ENCODE results near the gene UBL4B.

UBL4B gene

DNA sequence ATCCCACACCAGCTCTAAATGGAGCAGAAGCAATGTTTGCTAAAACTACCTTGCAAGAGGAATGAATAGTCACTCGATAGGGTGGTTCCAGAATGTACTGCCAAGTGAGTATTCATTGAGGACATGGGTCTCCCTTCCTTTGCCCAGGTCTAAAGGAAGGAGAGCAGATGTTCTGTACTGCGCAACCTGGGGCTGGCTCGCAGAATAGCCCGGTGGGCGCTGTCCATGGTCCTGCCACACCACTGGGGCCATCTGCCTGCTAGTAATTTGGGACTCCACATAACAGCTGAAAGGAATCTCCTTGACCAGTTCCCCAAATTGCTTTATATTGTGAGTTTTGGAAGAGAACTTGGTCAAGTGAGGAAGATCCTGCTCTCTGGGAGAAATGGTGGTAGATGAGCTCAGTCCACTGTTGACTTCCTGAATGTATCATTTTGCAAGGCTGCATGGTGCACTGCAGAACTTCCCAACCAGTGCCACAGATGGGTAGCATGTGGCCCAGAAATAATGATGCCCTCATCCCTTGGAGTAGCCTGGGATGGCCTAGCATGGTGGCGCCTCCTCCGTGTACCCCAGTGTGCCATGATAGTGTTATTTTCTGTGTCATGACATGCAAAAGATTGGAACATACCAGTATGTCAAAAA lies 43.8 kb downstream of the UBL4B start:
- H3K4me3 ChIP-seq (ENCODE audit: low read length): no peak overlapping the region
- peaks cover 17% of the 10 kb centered on the region for H3K27me3 ChIP-seq (ENCODE audit: insufficient read depth, low read length, poor library complexity)
- no peaks in the 10 kb centered on the region for H3K79me1 ChIP-seq (ENCODE audit: low read length)
- no peak overlapping the region for H3K4ac ChIP-seq (ENCODE audit: low read depth, low read length)
- H4K5ac ChIP-seq (ENCODE audit: low read length): no peak overlapping the region
- H3K56ac ChIP-seq (ENCODE audit: low read length): no peak overlapping the region
- H3K23ac ChIP-seq (ENCODE audit: low read length): no peak overlapping the region
- H3K18ac ChIP-seq (ENCODE audit: low read length): no peak overlapping the region
- no peak overlapping the region for H2BK15ac ChIP-seq (replicated peaks; ENCODE audit: low read depth)
- H3K9ac ChIP-seq (ENCODE audit: low read length): no peak overlapping the region
- no peak overlapping the region for H3K27ac ChIP-seq (ENCODE audit: low read depth, low read length)
- no peak overlapping the region for H2BK120ac ChIP-seq (ENCODE audit: low read depth, low read length)
- no peaks in the 10 kb centered on the region for H3K36me3 ChIP-seq (ENCODE audit: control insufficient read depth, insufficient read depth, low read length)
- no peak overlapping the region for H2AK5ac ChIP-seq (ENCODE audit: low read length)
- H3K4me1 ChIP-seq (ENCODE audit: control insufficient read depth, low read depth, low read length): no peaks in the 10 kb centered on the region
- no peak overlapping the region for H3K4me2 ChIP-seq (ENCODE audit: low read length)
- no CpG with 5 or more reads among the region's 7 CpGs for WGBS (ENCODE audit: extremely low coverage, insufficient coverage, low lambda C conversion rate)
- H2BK5ac ChIP-seq (ENCODE audit: low read length): no peak overlapping the region
- H3K79me2 ChIP-seq (ENCODE audit: control insufficient read depth, insufficient read depth, low read length): no peaks in the 10 kb centered on the region
- DNase-seq: peak; percentile 71
- no peak overlapping the region for H4K8ac ChIP-seq (ENCODE audit: low read depth, low read length)

- Histone ChIP-seq H3K79me2 (ENCODE audit: control insufficient read depth, insufficient read depth, low read length) (no peaks in the 10 kb centered on the region), H3K4me3 (ENCODE audit: low read length) (no peak overlapping the region), H4K5ac (ENCODE audit: low read length) (no peak overlapping the region), H3K4me1 (ENCODE audit: control insufficient read depth, low read depth, low read length) (no peaks in the 10 kb centered on the region), H3K4ac (ENCODE audit: low read depth, low read length) (no peak overlapping the region), H2BK5ac (ENCODE audit: low read length) (no peak overlapping the region), H4K8ac (ENCODE audit: low read depth, low read length) (no peak overlapping the region), H2BK15ac (replicated peaks; ENCODE audit: low read depth) (no peak overlapping the region), H3K79me1 (ENCODE audit: low read length) (no peaks in the 10 kb centered on the region), H3K9ac (ENCODE audit: low read length) (no peak overlapping the region), H3K23ac (ENCODE audit: low read length) (no peak overlapping the region), H3K36me3 (ENCODE audit: control insufficient read depth, insufficient read depth, low read length) (no peaks in the 10 kb centered on the region), H2AK5ac (ENCODE audit: low read length) (no peak overlapping the region), H3K4me2 (ENCODE audit: low read length) (no peak overlapping the region), H3K27ac (ENCODE audit: low read depth, low read length) (no peak overlapping the region), H2BK120ac (ENCODE audit: low read depth, low read length) (no peak overlapping the region), H3K56ac (ENCODE audit: low read length) (no peak overlapping the region), H3K27me3 (ENCODE audit: insufficient read depth, low read length, poor library complexity) (no peaks in the 10 kb centered on the region), H3K18ac (ENCODE audit: low read length) (no peak overlapping the region)
- no CpG with 5 or more reads among the region's 5 CpGs for WGBS (ENCODE audit: extremely low coverage, insufficient coverage, low lambda C conversion rate)
- DNase-seq: no peak
Observed at GRCh38 chr1:110158261-110158660, 46.0 kb downstream of the UBL4B start.

- no CpG with 5 or more reads among the region's 2 CpGs for WGBS (ENCODE audit: extremely low coverage, insufficient coverage, low lambda C conversion rate)
- DNase-seq: no peak
- no peak overlapping the region for H2BK120ac ChIP-seq (ENCODE audit: low read depth, low read length)
- no peak overlapping the region for H3K23ac ChIP-seq (ENCODE audit: low read length)
- H3K27me3 ChIP-seq (ENCODE audit: insufficient read depth, low read length, poor library complexity): no peaks in the 10 kb centered on the region
- no peaks in the 10 kb centered on the region for H3K4me1 ChIP-seq (ENCODE audit: control insufficient read depth, low read depth, low read length)
- H3K4me2 ChIP-seq (ENCODE audit: low read length): no peak overlapping the region
- no peak overlapping the region for H3K4me3 ChIP-seq (ENCODE audit: low read length)
- H4K5ac ChIP-seq (ENCODE audit: low read length): no peak overlapping the region
- H2AK5ac ChIP-seq (ENCODE audit: low read length): no peak overlapping the region
- H4K8ac ChIP-seq (ENCODE audit: low read depth, low read length): no peak overlapping the region
- H3K36me3 ChIP-seq (ENCODE audit: control insufficient read depth, insufficient read depth, low read length): no peaks in the 10 kb centered on the region
- no peak overlapping the region for H2BK15ac ChIP-seq (replicated peaks; ENCODE audit: low read depth)
- H3K56ac ChIP-seq (ENCODE audit: low read length): no peak overlapping the region
- no peak overlapping the region for H3K18ac ChIP-seq (ENCODE audit: low read length)
- H3K79me1 ChIP-seq (ENCODE audit: low read length): no peaks in the 10 kb centered on the region
- no peak overlapping the region for H2BK5ac ChIP-seq (ENCODE audit: low read length)
- H3K4ac ChIP-seq (ENCODE audit: low read depth, low read length): no peak overlapping the region
- no peak overlapping the region for H3K27ac ChIP-seq (ENCODE audit: low read depth, low read length)
- no peak overlapping the region for H3K9ac ChIP-seq (ENCODE audit: low read length)
- no peaks in the 10 kb centered on the region for H3K79me2 ChIP-seq (ENCODE audit: control insufficient read depth, insufficient read depth, low read length)
Observed at GRCh38 chr1:110159168-110159567, 46.9 kb downstream of the UBL4B start.

- no peak overlapping the region for H4K5ac ChIP-seq (ENCODE audit: low read length)
- no peak overlapping the region for H3K27ac ChIP-seq (ENCODE audit: low read depth, low read length)
- WGBS (ENCODE audit: extremely low coverage, insufficient coverage, low lambda C conversion rate): no CpG with 5 or more reads among the region's 10 CpGs
- no peaks in the 10 kb centered on the region for H3K36me3 ChIP-seq (ENCODE audit: control insufficient read depth, insufficient read depth, low read length)
- no peak overlapping the region for H3K4me2 ChIP-seq (ENCODE audit: low read length)
- H4K8ac ChIP-seq (ENCODE audit: low read depth, low read length): no peak overlapping the region
- H3K4me3 ChIP-seq (ENCODE audit: low read length): no peak overlapping the region
- H2BK5ac ChIP-seq (ENCODE audit: low read length): no peak overlapping the region
- H2AK5ac ChIP-seq (ENCODE audit: low read length): no peak overlapping the region
- no peak overlapping the region for H2BK15ac ChIP-seq (replicated peaks; ENCODE audit: low read depth)
- H3K4ac ChIP-seq (ENCODE audit: low read depth, low read length): no peak overlapping the region
- H3K79me1 ChIP-seq (ENCODE audit: low read length): no peaks in the 10 kb centered on the region
- no peaks in the 10 kb centered on the region for H3K4me1 ChIP-seq (ENCODE audit: control insufficient read depth, low read depth, low read length)
- H3K27me3 ChIP-seq (ENCODE audit: insufficient read depth, low read length, poor library complexity): no peaks in the 10 kb centered on the region
- no peaks in the 10 kb centered on the region for H3K79me2 ChIP-seq (ENCODE audit: control insufficient read depth, insufficient read depth, low read length)
- H3K23ac ChIP-seq (ENCODE audit: low read length): no peak overlapping the region
- no peak overlapping the region for H3K9ac ChIP-seq (ENCODE audit: low read length)
- no peak overlapping the region for H3K56ac ChIP-seq (ENCODE audit: low read length)
- no peak overlapping the region for H2BK120ac ChIP-seq (ENCODE audit: low read depth, low read length)
- DNase-seq: no peak
- H3K18ac ChIP-seq (ENCODE audit: low read length): no peak overlapping the region
Observed at GRCh38 chr1:110160538-110161100, 48.4 kb downstream of the UBL4B start.

DNA sequence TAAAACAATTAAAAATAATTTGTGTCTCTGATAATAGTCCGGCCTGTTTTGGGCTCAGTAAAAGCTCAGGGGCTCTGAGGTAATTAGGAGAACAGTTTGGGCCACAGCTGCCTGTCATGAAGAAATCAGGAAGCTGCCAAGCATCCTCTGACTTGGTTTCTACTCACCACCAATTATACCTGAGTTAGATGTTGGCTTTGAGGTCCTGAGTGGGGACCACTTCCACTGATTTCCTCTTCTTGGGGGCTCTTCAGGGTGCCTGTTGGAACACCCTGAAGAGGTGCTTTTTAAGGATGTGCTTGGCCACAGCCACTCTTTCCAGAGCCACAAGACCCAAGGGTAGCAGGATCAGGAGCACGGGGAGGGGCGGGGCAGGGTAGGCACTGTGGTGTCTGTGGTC lies 48.9 kb downstream of the UBL4B start:
- H3K36me3 ChIP-seq (ENCODE audit: control insufficient read depth, insufficient read depth, low read length): no peaks in the 10 kb centered on the region
- no peaks in the 10 kb centered on the region for H3K4me1 ChIP-seq (ENCODE audit: control insufficient read depth, low read depth, low read length)
- no peak overlapping the region for H3K4me3 ChIP-seq (ENCODE audit: low read length)
- no CpG with 5 or more reads among the region's 3 CpGs for WGBS (ENCODE audit: extremely low coverage, insufficient coverage, low lambda C conversion rate)
- no peaks in the 10 kb centered on the region for H3K79me1 ChIP-seq (ENCODE audit: low read length)
- H3K79me2 ChIP-seq (ENCODE audit: control insufficient read depth, insufficient read depth, low read length): no peaks in the 10 kb centered on the region
- H3K27ac ChIP-seq (ENCODE audit: low read depth, low read length): no peak overlapping the region
- no peak overlapping the region for H4K5ac ChIP-seq (ENCODE audit: low read length)
- no peaks in the 10 kb centered on the region for H3K27me3 ChIP-seq (ENCODE audit: insufficient read depth, low read length, poor library complexity)
- H4K8ac ChIP-seq (ENCODE audit: low read depth, low read length): no peak overlapping the region
- no peak overlapping the region for H3K56ac ChIP-seq (ENCODE audit: low read length)
- H3K4me2 ChIP-seq (ENCODE audit: low read length): no peak overlapping the region
- H2AK5ac ChIP-seq (ENCODE audit: low read length): no peak overlapping the region
- no peak overlapping the region for H2BK15ac ChIP-seq (replicated peaks; ENCODE audit: low read depth)
- no peak overlapping the region for H2BK120ac ChIP-seq (ENCODE audit: low read depth, low read length)
- no peak for DNase-seq
- no peak overlapping the region for H3K18ac ChIP-seq (ENCODE audit: low read length)
- H3K23ac ChIP-seq (ENCODE audit: low read length): no peak overlapping the region
- no peak overlapping the region for H3K4ac ChIP-seq (ENCODE audit: low read depth, low read length)
- H3K9ac ChIP-seq (ENCODE audit: low read length): no peak overlapping the region
- no peak overlapping the region for H2BK5ac ChIP-seq (ENCODE audit: low read length)

DNA sequence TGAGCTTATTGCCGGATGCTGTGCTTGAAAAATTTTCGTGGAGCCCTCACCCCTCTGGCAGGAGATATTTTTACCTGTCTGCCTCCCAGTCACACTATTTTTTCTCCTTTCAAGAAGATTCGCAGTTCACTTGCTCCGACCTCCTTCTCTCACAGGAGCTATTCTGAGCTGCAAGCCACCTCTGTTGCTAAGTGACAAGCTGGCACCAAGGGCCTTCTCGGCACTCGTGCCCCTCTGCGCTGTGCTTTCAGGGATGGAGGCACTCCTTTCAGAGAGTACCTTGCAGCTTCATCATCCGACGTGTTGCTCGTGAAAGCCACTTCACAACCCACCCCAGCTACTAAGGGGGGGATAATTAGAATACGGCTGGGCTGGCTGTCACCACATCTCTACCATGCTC lies 49.6 kb downstream of the UBL4B start:
- Histone ChIP-seq H3K18ac (ENCODE audit: low read length) (no peak overlapping the region), H3K4ac (ENCODE audit: low read depth, low read length) (no peak overlapping the region), H3K56ac (ENCODE audit: low read length) (no peak overlapping the region), H2BK120ac (ENCODE audit: low read depth, low read length) (no peak overlapping the region), H2AK5ac (ENCODE audit: low read length) (no peak overlapping the region), H3K79me1 (ENCODE audit: low read length) (no peaks in the 10 kb centered on the region), H3K27me3 (ENCODE audit: insufficient read depth, low read length, poor library complexity) (no peaks in the 10 kb centered on the region), H4K5ac (ENCODE audit: low read length) (no peak overlapping the region), H3K4me2 (ENCODE audit: low read length) (no peak overlapping the region), H3K23ac (ENCODE audit: low read length) (no peak overlapping the region), H3K27ac (ENCODE audit: low read depth, low read length) (no peak overlapping the region), H3K36me3 (ENCODE audit: control insufficient read depth, insufficient read depth, low read length) (no peaks in the 10 kb centered on the region), H3K9ac (ENCODE audit: low read length) (no peak overlapping the region), H3K4me1 (ENCODE audit: control insufficient read depth, low read depth, low read length) (no peaks in the 10 kb centered on the region), H3K79me2 (ENCODE audit: control insufficient read depth, insufficient read depth, low read length) (no peaks in the 10 kb centered on the region), H4K8ac (ENCODE audit: low read depth, low read length) (no peak overlapping the region), H2BK5ac (ENCODE audit: low read length) (no peak overlapping the region), H2BK15ac (replicated peaks; ENCODE audit: low read depth) (no peak overlapping the region), H3K4me3 (ENCODE audit: low read length) (no peak overlapping the region)
- no CpG with 5 or more reads among the region's 11 CpGs for WGBS (ENCODE audit: extremely low coverage, insufficient coverage, low lambda C conversion rate)
- DNase-seq: no peak
